GF-D8 (cell line): Measurements from ENCODE around the gene CDK5.
"Not testable (repeated sequence)": the region's sequence is repeated elsewhere in the genome, so short reads cannot be mapped to it uniquely, and the experiment has no call there.

Source experiments
- DNase-seq: peaks from one replicate; lab custom pipeline; 2025; lab: John Stamatoyannopoulos, UW

CDK5 gene

DNA sequence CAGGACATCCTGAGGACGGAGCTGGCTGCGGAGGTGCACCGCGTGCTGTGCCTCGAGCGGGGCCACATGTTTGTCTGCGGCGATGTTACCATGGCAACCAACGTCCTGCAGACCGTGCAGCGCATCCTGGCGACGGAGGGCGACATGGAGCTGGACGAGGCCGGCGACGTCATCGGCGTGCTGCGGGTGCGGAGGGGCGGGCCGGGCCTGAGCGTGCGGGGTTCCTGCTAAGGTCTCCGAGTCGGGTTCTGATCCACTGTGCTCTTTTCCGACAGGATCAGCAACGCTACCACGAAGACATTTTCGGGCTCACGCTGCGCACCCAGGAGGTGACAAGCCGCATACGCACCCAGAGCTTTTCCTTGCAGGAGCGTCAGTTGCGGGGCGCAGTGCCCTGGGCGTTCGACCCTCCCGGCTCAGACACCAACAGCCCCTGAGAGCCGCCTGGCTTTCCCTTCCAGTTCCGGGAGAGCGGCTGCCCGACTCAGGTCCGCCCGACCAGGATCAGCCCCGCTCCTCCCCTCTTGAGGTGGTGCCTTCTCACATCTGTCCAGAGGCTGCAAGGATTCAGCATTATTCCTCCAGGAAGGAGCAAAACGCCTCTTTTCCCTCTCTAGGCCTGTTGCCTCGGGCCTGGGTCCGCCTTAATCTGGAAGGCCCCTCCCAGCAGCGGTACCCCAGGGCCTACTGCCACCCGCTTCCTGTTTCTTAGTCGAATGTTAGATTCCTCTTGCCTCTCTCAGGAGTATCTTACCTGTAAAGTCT is 43.8 kb downstream of the CDK5 start:
- DNase-seq = peak; percentile 93

- DNase-seq = no peak
Measured at GRCh38 chr7:151013356-151013732, 44.4 kb downstream of the CDK5 start.

DNA sequence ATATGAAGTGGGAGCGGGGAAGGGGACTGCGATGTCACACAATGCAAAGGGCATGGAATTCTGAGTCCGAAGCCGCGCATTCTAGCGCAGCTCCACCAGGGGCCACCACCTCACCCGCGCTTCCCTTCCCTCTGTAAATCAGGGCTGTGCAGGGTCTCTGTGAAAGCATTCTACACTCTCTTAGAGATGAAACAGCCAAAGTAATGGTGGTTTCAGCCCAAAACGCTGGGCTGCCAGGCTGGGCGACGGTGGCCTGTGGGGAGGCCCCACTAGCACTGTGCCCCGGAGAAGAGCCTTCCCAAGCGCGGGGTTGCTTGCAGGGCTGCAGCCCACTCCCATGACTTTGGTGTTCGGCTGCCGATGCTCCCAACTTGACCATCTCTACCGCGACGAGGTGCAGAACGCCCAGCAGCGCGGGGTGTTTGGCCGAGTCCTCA is 44.8 kb downstream of the CDK5 start:
- peak; percentile 42 for DNase-seq

- DNase-seq = no peak
Measured at GRCh38 chr7:151012031-151012692, 45.5 kb downstream of the CDK5 start.

DNA sequence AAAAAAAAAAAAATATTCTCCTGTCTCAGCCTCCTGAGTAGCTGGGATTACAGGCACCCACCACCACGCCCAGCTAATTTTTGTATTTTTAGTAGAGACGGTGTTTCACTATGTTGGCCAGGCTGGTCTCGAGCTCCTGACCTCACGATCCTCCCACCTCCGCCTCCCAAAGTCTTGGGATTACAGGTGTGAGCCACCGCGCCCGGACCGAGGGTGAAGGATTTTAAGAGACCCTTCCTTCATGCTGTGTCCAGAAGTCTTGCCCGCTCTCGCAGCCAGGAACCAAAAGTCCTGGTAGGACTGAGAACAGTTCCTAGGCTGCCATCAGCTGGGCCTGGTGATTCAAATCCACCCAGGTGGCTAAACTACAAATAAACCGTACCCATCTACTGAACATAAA is 46.1 kb downstream of the CDK5 start:
- not testable (repeated sequence) for DNase-seq

GRCh38 chr7:151011097-151011409 is 46.6 kb downstream of the CDK5 start:
- no peak for DNase-seq

DNA sequence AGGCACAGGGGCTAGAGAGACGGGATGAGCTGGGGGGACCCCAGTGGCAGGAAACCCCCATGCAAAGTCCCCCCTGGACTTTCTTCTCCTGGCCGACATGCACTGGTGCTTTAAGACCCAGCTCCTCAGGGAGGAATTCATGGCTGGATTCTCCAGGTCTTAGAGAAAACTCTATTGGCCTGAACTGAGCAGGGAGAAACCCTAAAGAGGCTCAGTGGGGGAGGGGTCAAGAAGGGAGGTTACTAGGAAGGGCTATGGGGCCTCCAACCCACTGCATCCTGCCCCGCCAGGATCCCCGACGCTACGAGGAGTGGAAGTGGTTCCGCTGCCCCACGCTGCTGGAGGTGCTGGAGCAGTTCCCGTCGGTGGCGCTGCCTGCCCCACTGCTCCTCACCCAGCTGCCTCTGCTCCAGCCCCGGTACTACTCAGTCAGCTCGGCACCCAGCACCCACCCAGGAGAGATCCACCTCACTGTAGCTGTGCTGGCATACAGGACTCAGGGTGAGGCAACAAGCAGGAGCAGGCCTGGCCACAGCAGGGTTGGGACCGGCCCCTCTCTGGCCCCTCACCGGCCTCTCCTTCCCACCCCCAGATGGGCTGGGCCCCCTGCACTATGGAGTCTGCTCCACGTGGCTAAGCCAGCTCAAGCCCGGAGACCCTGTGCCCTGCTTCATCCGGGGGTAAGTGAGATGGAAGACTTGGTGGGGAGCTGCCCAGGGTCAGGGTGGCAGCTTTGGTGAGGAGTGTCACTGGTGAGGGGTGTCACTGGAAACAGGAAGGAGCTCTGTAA is 47.2 kb downstream of the CDK5 start:
- no peak for DNase-seq

DNA sequence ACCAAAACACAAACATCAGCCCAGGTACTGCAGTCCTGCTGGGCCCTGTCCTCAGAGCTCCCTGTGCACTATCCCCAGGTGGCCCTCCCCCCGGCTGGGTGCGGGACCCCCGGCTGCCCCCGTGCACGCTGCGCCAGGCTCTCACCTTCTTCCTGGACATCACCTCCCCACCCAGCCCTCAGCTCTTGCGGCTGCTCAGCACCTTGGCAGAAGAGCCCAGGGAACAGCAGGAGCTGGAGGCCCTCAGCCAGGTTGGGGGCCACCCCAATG is 47.7 kb downstream of the CDK5 start:
- DNase-seq = no peak

DNA sequence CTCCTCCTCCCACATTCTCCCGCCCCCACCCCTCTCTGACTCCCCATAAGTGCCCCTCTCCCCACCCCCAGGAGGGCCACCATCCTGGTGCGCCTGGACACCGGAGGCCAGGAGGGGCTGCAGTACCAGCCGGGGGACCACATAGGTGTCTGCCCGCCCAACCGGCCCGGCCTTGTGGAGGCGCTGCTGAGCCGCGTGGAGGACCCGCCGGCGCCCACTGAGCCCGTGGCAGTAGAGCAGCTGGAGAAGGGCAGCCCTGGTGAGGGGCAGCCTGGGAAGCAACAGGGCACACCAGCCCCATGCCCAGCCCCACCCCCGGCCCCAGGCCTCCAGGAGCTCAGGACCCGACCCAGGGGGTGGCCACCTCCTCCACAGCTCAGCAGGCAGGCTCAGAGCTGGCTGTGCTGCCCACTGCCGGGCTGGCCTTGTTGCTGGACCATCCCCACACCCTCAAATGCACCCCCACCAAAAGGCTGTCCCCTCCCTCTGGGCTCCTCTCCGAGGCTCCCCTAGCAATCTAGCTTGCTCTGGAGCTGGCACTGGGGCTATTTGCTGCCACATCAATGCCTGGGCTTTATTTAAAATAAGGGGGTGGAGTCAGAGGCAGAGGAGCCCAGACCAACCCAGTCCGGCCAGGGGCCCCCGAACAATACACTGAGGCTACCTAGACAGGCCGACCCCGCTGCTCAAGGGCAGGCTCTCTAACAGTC is 48.2 kb downstream of the CDK5 start:
- DNase-seq = no peak

GRCh38 chr7:151008511-151009323 is 49.0 kb downstream of the CDK5 start:
- peak; percentile 66 for DNase-seq

DNA sequence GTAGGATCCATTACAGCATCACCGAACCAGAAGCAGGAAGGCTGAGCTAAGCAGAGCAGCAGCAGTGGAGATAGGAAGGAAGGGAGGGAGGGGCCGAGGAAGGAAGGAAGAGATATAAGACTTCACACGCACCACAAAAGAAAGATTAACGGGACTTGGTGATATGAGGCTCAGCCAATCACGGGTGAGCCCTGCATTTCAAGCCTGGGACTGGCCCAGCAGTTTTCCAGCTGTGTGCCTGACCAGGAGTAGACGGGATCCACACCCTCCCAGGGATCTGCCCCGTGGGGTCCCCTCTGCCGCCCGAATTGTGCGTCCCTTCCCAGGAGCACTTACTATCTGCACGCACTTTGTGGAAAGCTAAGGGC is 49.6 kb downstream of the CDK5 start:
- DNase-seq = peak; percentile 82

- no peak for DNase-seq
Measured at GRCh38 chr7:151007469-151007898, 50.2 kb downstream of the CDK5 start.

DNA sequence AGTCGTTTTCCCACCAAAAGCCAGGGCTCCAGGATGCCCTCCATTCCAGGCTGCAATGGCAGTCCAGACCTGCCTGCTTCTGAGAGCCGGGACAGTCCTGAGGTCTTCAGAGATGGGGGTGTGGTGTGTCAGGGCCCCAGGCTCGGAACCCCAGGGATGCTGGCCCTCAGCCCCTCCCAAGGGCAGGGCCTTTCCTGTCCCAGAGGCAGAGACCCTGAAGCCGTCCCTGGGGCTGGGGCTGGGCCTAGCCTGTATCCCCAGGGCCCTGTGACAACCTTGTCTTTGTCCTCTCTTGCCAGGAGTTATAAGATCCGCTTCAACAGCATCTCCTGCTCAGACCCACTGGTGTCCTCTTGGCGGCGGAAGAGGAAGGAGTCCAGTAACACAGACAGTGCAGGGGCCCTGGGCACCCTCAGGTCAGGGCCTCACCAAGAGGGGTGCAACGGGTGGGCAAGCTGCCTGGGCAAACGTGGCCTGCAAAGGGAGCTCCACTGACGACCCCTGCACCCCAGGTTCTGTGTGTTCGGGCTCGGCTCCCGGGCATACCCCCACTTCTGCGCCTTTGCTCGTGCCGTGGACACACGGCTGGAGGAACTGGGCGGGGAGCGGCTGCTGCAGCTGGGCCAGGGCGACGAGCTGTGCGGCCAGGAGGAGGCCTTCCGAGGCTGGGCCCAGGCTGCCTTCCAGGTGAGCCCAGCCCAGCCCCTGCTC is 51.0 kb downstream of the CDK5 start:
- DNase-seq = no peak

DNA sequence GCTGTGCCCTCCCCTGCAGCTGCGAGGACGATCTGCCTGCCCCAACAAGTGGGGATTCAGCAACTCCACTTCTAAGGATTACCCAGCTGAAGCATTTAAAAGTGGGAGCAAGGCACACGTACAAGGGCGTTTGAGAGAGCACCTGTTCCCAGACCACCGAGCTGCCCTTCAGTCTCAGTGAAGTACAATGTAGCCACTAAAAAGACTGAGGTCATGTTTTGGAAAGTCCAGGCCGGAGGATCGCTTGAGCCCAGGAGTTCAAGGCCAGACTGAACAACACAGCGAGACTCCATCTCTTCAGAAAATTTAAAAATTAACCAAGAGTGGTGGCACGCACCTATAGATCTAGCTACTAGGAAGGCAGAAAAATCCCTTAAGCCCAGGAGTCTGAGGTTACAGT is 52.1 kb downstream of the CDK5 start:
- no peak for DNase-seq
